ENCODE data around the gene SLC25A45.
A peak's percentile ranks its signal among the peaks of the same experiment; 100 is the strongest.

DNA sequence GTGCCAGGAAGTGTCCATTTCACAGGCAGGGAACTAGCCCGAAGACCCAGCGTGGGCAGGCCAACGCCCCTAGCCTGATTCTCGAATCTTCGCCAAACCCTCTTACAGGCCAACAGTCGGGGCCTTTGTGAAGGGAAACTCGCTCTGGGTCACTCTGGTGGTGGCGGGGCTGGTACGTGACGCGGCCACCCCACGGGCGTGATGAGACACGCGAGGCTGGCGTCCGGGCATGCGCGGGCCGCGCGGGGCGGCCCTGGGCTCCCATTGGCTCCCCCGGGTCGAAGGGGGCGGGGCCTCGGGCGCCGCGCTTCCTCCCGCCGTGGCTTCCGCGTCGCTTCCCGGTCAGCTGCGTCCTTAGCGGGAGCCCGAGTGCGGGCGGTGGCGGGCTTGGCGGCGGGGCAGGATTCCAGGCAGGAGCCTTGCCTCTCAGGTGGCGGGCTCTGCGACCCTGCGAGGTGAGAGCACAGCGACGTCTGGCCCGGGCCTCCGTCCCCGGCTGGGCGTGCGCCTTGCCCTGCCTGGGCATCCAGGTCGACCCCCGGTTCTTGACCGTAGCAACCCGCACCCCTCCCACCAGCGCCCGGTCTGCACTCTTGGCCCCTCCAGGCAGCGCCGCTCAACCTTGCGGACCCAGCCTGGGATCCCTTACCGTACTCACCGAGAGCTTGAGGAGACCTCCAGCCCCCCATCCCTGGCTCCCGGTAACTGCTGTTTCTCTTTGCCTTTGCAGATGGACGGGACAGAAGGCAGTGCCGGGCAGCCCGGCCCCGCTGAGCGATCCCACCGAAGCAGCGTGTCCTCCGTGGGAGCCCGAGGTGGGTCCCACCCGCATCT lies 4.1 kb upstream of the SLC25A45 start, which contains the start of gene FRMD8:
- TF ChIP-seq CTCF (IDR thresholded peaks at IDR 0.05) = no peak
- peak; percentile 89 for TF ChIP-seq POLR2AphosphoS5 (IDR thresholded peaks at IDR 0.05)
